ENCODE results near the gene OR2S2.
A peak's percentile ranks its signal among the peaks of the same experiment; 100 is the strongest.
"Not testable (repeated sequence)": the region's sequence is repeated elsewhere in the genome, so short reads cannot be mapped to it uniquely, and the experiment has no call there.

OR2S2 gene

GRCh38 chr9:35930989-35931388 is 27.0 kb downstream of the OR2S2 start:
- DNase-seq, result no peak

DNA sequence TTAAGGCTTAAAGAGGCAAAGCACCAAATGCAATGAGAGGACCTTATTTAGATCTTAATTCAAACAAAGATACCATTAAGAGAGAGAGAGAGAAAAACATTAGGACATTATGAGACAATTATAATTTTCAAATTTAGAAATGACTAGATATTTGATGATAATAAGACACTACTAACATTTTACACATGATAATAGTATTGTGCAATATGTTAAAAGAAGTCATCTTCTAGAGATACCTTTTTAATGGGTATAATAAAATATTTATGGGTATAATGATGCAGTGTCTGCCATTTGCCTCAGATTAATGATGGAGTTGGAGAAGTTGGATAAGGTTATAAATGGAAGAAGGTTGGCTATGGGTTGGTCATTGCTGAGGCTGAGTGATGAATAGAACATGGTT is 27.4 kb downstream of the OR2S2 start:
- no peak for DNase-seq

- no peak for DNase-seq
These were observed 28.6 kb downstream of the OR2S2 start for GRCh38 chr9:35929453-35929718.

- DNase-seq, result no peak
These were observed 29.1 kb downstream of the OR2S2 start for GRCh38 chr9:35928591-35929452.

DNA sequence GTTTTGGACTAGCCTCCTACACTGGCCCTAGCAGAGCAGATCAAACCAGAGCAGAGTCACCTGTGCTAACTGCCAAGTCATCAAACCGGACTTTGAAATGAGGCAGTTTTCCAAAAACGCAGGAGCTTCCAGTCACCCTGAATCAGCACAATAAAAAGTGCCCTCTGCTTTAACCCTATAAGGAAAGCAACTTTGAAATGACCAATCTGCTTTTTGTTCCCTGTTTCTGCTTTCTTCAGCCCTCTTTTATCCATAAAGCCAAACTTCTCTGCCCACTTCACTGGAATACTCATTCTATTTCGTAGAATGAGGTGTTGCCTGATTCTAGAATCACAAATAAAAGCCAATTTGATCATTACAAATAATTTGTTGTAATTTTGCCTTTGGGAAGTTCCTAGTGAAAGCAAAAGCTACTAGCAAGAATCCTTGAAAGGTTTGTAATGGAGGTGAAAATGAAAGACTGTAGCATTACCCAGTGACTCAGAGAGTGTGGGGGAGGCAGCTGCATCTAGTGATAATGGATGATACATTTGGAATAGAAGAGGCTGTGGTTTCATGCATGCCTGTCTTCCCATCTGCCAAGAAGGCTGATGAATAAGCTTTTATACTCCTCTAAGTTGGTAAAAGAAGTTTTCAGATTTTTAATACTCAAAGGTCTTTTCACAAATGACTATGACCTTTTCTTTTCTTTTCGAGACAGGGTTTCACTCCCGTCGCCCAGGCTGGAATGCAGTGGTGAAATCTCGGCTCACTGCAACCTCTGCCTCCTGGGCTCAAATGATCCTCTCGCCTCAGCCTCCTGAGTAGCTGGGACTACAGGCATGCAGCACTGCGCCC is 33.8 kb downstream of the OR2S2 start:
- peak; percentile 18 for DNase-seq

DNA sequence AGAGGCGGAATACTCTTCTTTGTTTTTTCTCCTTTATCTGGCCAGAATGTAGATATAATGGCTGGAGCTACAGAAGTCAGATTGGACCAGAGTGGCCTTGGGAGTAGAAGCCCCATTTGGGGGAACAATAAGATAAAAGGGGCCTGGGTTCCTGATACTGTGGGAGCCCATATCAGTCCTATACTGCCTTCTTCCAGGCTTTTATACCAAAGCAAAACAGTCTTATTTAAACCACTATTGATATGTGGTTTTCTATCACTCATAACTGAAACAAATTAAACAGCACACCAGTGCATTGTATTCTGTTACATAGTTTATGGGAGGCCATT is 34.4 kb downstream of the OR2S2 start:
- DNase-seq, result no peak

GRCh38 chr9:35920051-35920620 is 37.8 kb downstream of the OR2S2 start:
- DNase-seq, result no peak

DNA sequence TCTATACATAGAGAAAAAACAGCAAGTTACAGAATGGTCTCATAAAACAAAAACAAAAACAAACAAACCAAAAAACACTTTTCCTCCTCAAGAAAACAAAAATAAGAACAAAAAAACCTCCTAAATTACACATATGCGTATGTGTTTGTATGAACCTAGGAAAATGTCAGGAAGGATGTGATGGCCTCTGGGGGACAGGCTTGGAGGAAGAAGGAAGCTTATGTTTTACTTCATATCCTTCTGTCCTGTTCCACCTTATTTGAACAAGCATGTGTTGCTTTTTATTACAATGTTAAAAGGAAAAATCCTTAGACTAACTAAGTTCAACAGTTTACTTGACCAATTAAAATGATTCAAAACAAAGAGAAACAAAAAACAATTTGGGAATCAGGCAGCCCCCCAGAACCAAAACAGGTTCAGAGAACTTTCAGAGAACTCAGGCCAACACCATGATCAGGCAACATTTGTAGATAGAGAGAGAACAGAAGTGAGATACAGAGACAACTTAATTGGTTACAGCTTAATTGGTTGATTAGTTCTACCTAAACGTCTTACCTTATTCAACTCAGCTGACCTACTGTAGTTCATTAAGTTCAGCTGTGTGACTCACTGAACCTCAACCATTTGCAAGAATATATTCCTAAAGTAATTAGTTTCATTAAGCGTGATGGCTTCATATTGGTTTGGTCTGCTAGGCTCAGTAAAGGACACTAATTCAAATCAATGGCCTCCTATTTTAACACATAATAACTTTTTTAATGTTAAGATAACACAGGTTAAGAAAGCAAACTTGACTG is 38.5 kb downstream of the OR2S2 start:
- DNase-seq, result no peak

DNA sequence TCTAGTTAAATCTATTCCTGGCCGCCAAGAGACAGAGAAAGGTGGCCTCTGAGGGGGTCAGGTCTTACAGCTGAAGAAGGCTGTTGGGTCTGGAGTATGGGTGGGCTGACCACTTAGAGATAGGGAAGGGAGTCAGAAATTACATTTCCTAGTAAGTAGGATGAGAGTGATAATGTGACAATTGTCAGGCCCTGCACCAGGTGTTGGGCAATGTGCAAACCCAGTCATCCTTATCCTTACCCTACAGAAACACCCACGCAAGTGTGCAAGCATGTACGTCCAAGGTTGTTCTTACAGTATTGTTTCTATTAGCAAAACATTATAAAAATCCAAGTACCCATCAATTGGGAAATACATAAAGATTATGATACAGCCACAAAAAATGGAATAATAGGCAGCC is 39.2 kb downstream of the OR2S2 start:
- DNase-seq, result no peak

DNA sequence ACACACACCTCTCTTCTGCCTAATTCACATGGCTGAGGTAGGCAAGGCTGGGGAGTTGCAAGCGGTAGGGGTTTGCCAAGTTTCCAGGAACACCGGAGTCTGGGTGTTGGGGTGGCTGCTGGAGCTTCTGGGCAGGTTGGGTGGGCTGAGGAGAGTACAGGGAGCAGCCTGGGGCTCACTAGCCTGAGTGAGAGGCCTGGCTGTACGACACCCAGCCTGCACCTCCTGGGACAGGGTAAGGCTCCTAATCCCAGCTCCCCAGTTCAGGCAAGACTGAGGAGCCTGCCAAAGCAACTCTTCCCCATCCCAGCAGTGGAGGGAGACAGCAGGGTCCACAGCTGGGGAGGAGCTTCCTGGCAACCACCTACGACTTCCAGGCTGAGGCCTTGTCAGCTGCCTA is 40.7 kb downstream of the OR2S2 start:
- no peak for DNase-seq

DNA sequence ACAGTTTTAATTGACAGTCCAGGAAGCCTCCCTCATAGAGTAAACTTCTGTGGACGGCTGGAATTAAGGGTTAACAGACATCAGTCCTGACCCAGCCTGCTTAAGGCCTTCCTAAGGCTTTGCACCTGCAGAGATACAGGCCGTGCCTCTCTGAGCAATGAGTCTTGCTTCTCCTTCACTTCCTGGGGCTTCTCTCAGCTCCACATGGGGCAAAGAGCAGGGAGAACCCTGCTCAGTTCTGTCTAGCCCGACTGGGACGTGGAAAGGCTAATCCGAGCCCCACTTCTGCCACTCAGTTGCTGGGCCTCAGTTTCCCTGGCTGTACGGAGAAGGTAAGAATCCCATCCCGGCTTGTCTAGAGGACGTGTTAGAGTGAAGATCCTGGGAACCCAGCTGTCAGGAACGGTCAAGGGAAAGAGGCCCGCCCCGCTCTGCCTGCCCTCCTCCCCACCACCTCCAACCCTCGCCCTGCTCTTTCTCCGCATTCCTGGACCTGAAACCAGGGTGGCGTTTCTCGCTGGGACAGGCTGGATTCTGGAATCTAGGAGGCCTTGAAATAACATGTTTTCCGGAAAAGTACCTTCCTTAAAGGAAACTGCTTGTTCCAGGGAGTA is 42.2 kb downstream of the OR2S2 start:
- no peak for DNase-seq

- DNase-seq, result no peak
These were observed 43.6 kb downstream of the OR2S2 start for GRCh38 chr9:35914301-35914807.

DNA sequence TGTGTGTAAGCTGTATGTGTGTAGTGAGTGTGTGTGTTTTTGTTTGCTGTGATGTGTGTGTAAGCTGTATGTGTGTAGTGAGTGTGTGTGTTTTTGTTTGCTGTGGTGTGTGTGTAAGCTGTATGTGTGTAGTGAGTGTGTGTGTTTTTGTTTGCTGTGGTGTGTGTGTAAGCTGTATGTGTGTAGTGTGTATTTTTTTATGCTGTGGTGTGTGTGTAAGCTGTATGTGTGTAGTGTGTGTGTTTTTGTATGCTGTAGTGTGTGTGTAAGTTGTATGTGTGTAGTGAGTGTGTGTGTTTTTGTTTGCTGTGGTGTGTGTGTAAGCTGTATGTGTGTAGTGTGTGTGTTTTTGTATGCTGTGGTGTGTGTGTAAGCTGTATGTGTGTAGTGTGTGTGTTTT is 44.5 kb downstream of the OR2S2 start:
- not testable (repeated sequence) for DNase-seq

GRCh38 chr9:35912791-35913400 is 45.1 kb downstream of the OR2S2 start:
- DNase-seq, result no peak

DNA sequence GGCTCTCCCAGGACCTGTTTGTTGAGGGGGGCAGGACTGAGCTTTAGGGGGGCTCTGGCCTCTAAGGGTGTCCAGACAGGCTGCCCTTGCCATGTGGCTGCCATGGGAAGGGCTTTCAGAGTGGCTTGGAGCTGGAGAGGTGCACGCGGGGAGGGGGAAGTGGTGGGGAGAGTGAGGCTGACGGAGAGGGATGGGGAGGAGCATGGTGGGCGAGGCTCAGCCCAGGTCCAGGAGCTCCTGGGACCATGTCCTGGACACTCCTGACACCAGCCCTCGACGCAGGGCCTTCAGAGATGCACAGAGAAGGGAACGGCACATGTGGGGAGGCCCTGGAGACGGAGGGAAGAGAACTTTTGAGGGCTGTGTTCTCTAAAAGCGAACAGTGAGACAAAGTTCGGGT is 46.3 kb downstream of the OR2S2 start:
- DNase-seq, result no peak

GRCh38 chr9:35910613-35911359 is 47.2 kb downstream of the OR2S2 start:
- DNase-seq, result no peak

- no peak for DNase-seq
These were observed 48.0 kb downstream of the OR2S2 start for GRCh38 chr9:35909687-35910612.

DNA sequence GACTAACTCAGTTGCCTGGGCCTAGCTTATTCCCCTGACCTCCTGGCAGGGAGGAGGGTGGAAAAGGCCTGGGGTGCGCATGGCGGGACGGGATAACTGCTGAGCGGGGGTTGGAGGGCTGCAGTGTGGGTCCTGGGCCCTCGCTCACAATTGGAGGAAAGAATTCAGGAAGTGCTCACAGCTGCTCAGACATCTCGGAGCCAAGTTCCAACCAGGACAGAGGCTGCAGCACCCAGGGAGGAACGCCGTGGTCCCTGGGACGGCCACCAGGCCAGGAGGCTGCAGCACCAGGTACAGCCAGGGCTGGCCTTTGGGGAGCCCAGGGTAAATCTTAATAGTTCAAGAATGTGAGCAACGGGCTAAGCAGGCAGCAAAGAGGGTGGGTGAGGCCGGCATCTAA is 48.7 kb downstream of the OR2S2 start, which contains the start of gene SPAAR:
Gene SPAAR (plus strand): TSS at position 217 of the 400 bp plus-strand sequence. CDS start 974 bp downstream, outside the sequence.
- DNase-seq, result no peak

GRCh38 chr9:35908504-35909125 is 49.3 kb downstream of the OR2S2 start:
- DNase-seq, result no peak
